G401 (cell line): ENCODE measurements around the gene NELFE. TPM values are rescaled to one million over a fixed set of nuclear protein-coding genes. Genes with fewer than 3 reads are reported as not detected.
A peak's percentile ranks its signal among the peaks of the same experiment; 100 is the strongest.
"Not testable (repeated sequence)": the region's sequence is repeated elsewhere in the genome, so short reads cannot be mapped to it uniquely, and the experiment has no call there.

Experiments used
- DNase-seq: peaks from one replicate; pipeline ENCODE4 v3.0.0-alpha.2; 2015; ENCODE audit warnings: low spot score
- in situ Hi-C: cut with HindIII; loops from 2 replicates; pipeline ENCODE4 v1.10.0; 2016; ENCODE audit warnings: low sequenced_read_pairs, mixed read lengths
- total RNA-seq: library from RNA; depleted of rRNA; stranded (reverse); fragments of >200 nt; shearing (Covaris generic); gene quantifications from 2 replicates; pipeline ENCODE4 v1.2.3, GENCODE V29; 2014

The NELFE gene
- total RNA-seq, 1 experiment from 2014 or later = 183 TPM

- no peak for DNase-seq
- in situ Hi-C loops = no loop called here
Observed at GRCh38 chr6:31927863-31928671, 30.7 kb downstream of the NELFE start.

- no peak for DNase-seq
- in situ Hi-C loops = no loop called here
Observed at GRCh38 chr6:31927242-31927862, 31.4 kb downstream of the NELFE start, which contains the start of gene C2. C2 (plus strand) TSS chr6:31927717; CDS start chr6:31927753, 36 bp downstream.

- DNase-seq = peak; percentile 27
- in situ Hi-C loops = no loop called here
Observed at GRCh38 chr6:31922942-31923341, 35.8 kb downstream of the NELFE start.

GRCh38 chr6:31920811-31921210 is 38.0 kb downstream of the NELFE start:
- no peak for DNase-seq
- in situ Hi-C loops = no loop called here

GRCh38 chr6:31919624-31920303 is 39.0 kb downstream of the NELFE start:
- in situ Hi-C loops = no loop called here
- no peak for DNase-seq

- no peak for DNase-seq
- in situ Hi-C loops = no loop called here
Observed at GRCh38 chr6:31918069-31918720, 40.6 kb downstream of the NELFE start.

GRCh38 chr6:31915756-31916155 is 43.0 kb downstream of the NELFE start:
- in situ Hi-C loops = no loop called here
- no peak for DNase-seq

- no peak for DNase-seq
- in situ Hi-C loops = no loop called here
Observed at GRCh38 chr6:31915351-31915750, 43.4 kb downstream of the NELFE start.

GRCh38 chr6:31911826-31912585 is 46.8 kb downstream of the NELFE start:
- in situ Hi-C loops = no loop called here

GRCh38 chr6:31909298-31909697 is 49.5 kb downstream of the NELFE start:
- in situ Hi-C loops, DNase-seq: not testable (repeated sequence)

More at GRCh38 chr6:31911826-31912585, 46.8 kb downstream of the NELFE start:
- no peak for DNase-seq

GRCh38 chr6:31908791-31909190 is 50.0 kb downstream of the NELFE start:
- no peak for DNase-seq
- in situ Hi-C loops = no loop called here

- in situ Hi-C loops, DNase-seq: not testable (repeated sequence)
Observed at GRCh38 chr6:31908255-31908654, 50.5 kb downstream of the NELFE start.

GRCh38 chr6:31907158-31907813 is 51.5 kb downstream of the NELFE start:
- in situ Hi-C loops = no loop called here
- DNase-seq = no peak

GRCh38 chr6:31906727-31907126 is 52.0 kb downstream of the NELFE start:
- DNase-seq, in situ Hi-C loops: not testable (repeated sequence)

GRCh38 chr6:31906122-31906521 is 52.6 kb downstream of the NELFE start:
- DNase-seq = no peak
- in situ Hi-C loops = no loop called here

- in situ Hi-C loops = no loop called here
Observed at GRCh38 chr6:31905041-31905440, 53.7 kb downstream of the NELFE start.

GRCh38 chr6:31903957-31904356 is 54.8 kb downstream of the NELFE start:
- no peak for DNase-seq
- in situ Hi-C loops = no loop called here

More at GRCh38 chr6:31905041-31905440, 53.7 kb downstream of the NELFE start:
- no peak for DNase-seq
